ENCODE data around the gene FAM110A. TPM values are rescaled to one million over a fixed set of nuclear protein-coding genes. Genes with fewer than 3 reads are reported as not detected.

FAM110A gene
- total RNA-seq, 1 donor from 2014 or later, result 11.0 TPM

- peaks cover 3% of the 10 kb centered on the region for H3K4me1 Mint-ChIP-seq
- CTCF ChIA-PET, result no interaction called here
- ATAC-seq (ENCODE audit: low read depth), result no peak
Observed at GRCh38 chr20:884983-885952, 51.8 kb downstream of the FAM110A start.

GRCh38 chr20:887137-887536, 53.6 kb downstream of the FAM110A start:
- POLR2A ChIA-PET, result no interaction called here
- intact Hi-C loops (cut with micrococcal nuclease), result no loop called here
- ATAC-seq (ENCODE audit: low read depth), result no peak
- Mint-ChIP-seq H3K4me3 (no peak overlapping the region), H3K27me3 (peaks cover 11% of the 10 kb centered on the region), H3K36me3 (ENCODE audit: low read depth) (no peaks in the 10 kb centered on the region), H3K4me1 (peaks cover 14% of the 10 kb centered on the region), H3K9me3 (no peaks in the 10 kb centered on the region), H3K27ac (no peak overlapping the region)
- no peak for DNase-seq
- no peak for TF ChIP-seq CTCF (IDR thresholded peaks at IDR 0.05)
- CTCF ChIA-PET, result no interaction called here

More at GRCh38 chr20:884983-885952, 51.8 kb downstream of the FAM110A start:
- H3K36me3 Mint-ChIP-seq (ENCODE audit: low read depth), result no peaks in the 10 kb centered on the region
- TF ChIP-seq CTCF (IDR thresholded peaks at IDR 0.05), result no peak
- H3K9me3 Mint-ChIP-seq, result no peaks in the 10 kb centered on the region
- POLR2A ChIA-PET, result no interaction called here
- no peak overlapping the region for H3K27ac Mint-ChIP-seq
- H3K4me3 Mint-ChIP-seq, result no peak overlapping the region
- intact Hi-C loops (cut with micrococcal nuclease), result no loop called here
- H3K27me3 Mint-ChIP-seq, result peaks cover 8% of the 10 kb centered on the region
- DNase-seq, result no peak

GRCh38 chr20:888057-888456, 54.5 kb downstream of the FAM110A start:
- DNase-seq (no peak), ATAC-seq (ENCODE audit: low read depth) (no peak)
- ChIA-PET POLR2A (no interaction called here), CTCF (no interaction called here)
- Mint-ChIP-seq H3K9me3 (no peaks in the 10 kb centered on the region), H3K27ac (no peak overlapping the region), H3K4me1 (peaks cover 22% of the 10 kb centered on the region), H3K36me3 (ENCODE audit: low read depth) (no peaks in the 10 kb centered on the region), H3K4me3 (no peak overlapping the region), H3K27me3 (peaks cover 10% of the 10 kb centered on the region)
- intact Hi-C loops (cut with micrococcal nuclease), result no loop called here
- TF ChIP-seq CTCF (IDR thresholded peaks at IDR 0.05), result no peak

GRCh38 chr20:889106-889505, 55.6 kb downstream of the FAM110A start:
- POLR2A ChIA-PET, result no interaction called here
- no peaks in the 10 kb centered on the region for H3K9me3 Mint-ChIP-seq
- intact Hi-C loops (cut with micrococcal nuclease), result no loop called here
- ATAC-seq (ENCODE audit: low read depth) (no peak), DNase-seq (no peak)
- H3K36me3 Mint-ChIP-seq (ENCODE audit: low read depth), result no peaks in the 10 kb centered on the region
- no peak for TF ChIP-seq CTCF (IDR thresholded peaks at IDR 0.05)
- CTCF ChIA-PET, result no interaction called here
- H3K4me1 Mint-ChIP-seq, result peaks cover 30% of the 10 kb centered on the region
- peaks cover 8% of the 10 kb centered on the region for H3K27me3 Mint-ChIP-seq
- no peak overlapping the region for H3K27ac Mint-ChIP-seq
- no peak overlapping the region for H3K4me3 Mint-ChIP-seq

GRCh38 chr20:889932-890463, 56.5 kb downstream of the FAM110A start:
- Mint-ChIP-seq H3K27me3 (peaks cover 3% of the 10 kb centered on the region), H3K9me3 (no peaks in the 10 kb centered on the region), H3K4me3 (no peak overlapping the region), H3K27ac (no peak overlapping the region), H3K4me1 (peaks cover 30% of the 10 kb centered on the region), H3K36me3 (ENCODE audit: low read depth) (no peaks in the 10 kb centered on the region)
- TF ChIP-seq CTCF (IDR thresholded peaks at IDR 0.05), result no peak
- ChIA-PET POLR2A (no interaction called here), CTCF (no interaction called here)
- DNase-seq, result no peak
- intact Hi-C loops (cut with micrococcal nuclease), result loop anchor here (5.0 kb wide), 2 partner anchors 43 to 58 kb away; partner anchors contain the start of gene FAM110A
- no peak for ATAC-seq (ENCODE audit: low read depth)

Measured in activated B cell treated with CpG ODN at 0.5 μM for 24 hours (primary cell).